HepG2 (cell line): Measurements from ENCODE around the gene TP53AIP1. TPM values are rescaled to one million over a fixed set of nuclear protein-coding genes. Genes with fewer than 3 reads are reported as not detected.

Experiments used
- ATAC-seq: fragments of 200-7000 bp; cut with Tn5 transposase; 3 replicates; pipeline ENCODE4 v1.9.1; 2020; ENCODE audit warnings: mild to moderate bottlenecking, moderate library complexity
- BruUV-seq: library from RNA; stranded (reverse); fragments of 400-500 nt; replicated peaks from 2 replicates; lab custom pipeline; 2021; lab: Mats Ljungman, UMichigan
- CTCF ChIA-PET: fragments of 300-600 bp; formaldehyde crosslinking; extraction: SDS; loops from one replicate; lab custom pipeline; 2021; ENCODE audit warnings: low total read pairs, inconsistent platforms, low intra/inter-chr PET ratio; lab: Yijun Ruan, JAX
- POLR2A ChIA-PET: fragments of 350-600 bp; sonication (Branson Sonifier 250); formaldehyde crosslinking; loops from one replicate; lab custom pipeline; 2020; ENCODE audit warnings: antibody characterized with exemption, inconsistent platforms; lab: Yijun Ruan, JAX
- DNase-seq: peaks from one replicate; pipeline ENCODE4 v3.0.0-alpha.2; 2015; ENCODE audit warnings: low spot score
- FAIRE-seq: peaks from 3 replicates; lab custom pipeline; 2011; peaks lifted over from hg19 to GRCh38; lab: Jason Lieb, UNC
- H2AFZ ChIP-seq: one replicate; pipeline ENCODE4 v1.6.1; 2011; ENCODE audit warnings: low read length, inconsistent platforms
- H3K27ac ChIP-seq: fragments of 300-600 bp; 3 replicates; pipeline ENCODE4 v1.8.0; 2011; ENCODE audit warnings: mixed run types, mild to moderate bottlenecking, mixed read lengths, low read length, inconsistent platforms; ENCODE audit not compliant: insufficient read depth; ENCODE audit errors: extremely low read length
- H3K27me3 ChIP-seq, 2 experiments: fragments of 200-600 bp in 1 of 2; 2 replicates in 1 of 2; 3 replicates in 1 of 2; pipeline versions ENCODE4 v1.6.0 to v1.8.0; 2011; ENCODE audit warnings: low read length in 2 of 2, mild to moderate bottlenecking in 2 of 2, moderate library complexity in 2 of 2, inconsistent platforms in 1 of 2; ENCODE audit not compliant: insufficient read depth in 2 of 2, control insufficient read depth in 1 of 2
- H3K36me3 ChIP-seq, 2 experiments: fragments of 200-600 bp in 1 of 2; replicated peaks in 1 of 2; 2 replicates in 1 of 2; 3 replicates in 1 of 2; pipeline versions ENCODE4 v1.5.1 to v1.8.0; 2011; ENCODE audit warnings: low read length in 2 of 2, inconsistent platforms in 1 of 2; ENCODE audit not compliant: insufficient read depth in 2 of 2, control insufficient read depth in 1 of 2
- H3K4me1 ChIP-seq: 2 replicates; pipeline ENCODE4 v1.5.1; 2012; ENCODE audit warnings: low read length, inconsistent platforms; ENCODE audit not compliant: insufficient read depth
- H3K4me2 ChIP-seq: 2 replicates; pipeline ENCODE4 v1.6.0; 2011; ENCODE audit warnings: low read depth, low read length, inconsistent platforms
- H3K4me3 ChIP-seq, 3 experiments: fragments of 200-600 bp in 1 of 3; sonication (generic), shearing (Covaris generic) in 1 of 3; replicated peaks in 1 of 3; 2 replicates each; pipeline ENCODE4 v1.5.1; 2011 to 2016; ENCODE audit warnings: low read length in 3 of 3, inconsistent platforms in 2 of 3, low read depth in 2 of 3, mild to moderate bottlenecking in 2 of 3, control low read depth in 1 of 3, mixed read lengths in 1 of 3; ENCODE audit not compliant: insufficient read depth in 1 of 3
- H3K79me2 ChIP-seq: one replicate; pipeline ENCODE4 v1.6.1; 2011; ENCODE audit warnings: low read length, inconsistent platforms; ENCODE audit not compliant: insufficient read depth
- H3K9ac ChIP-seq: 2 replicates; pipeline ENCODE4 v1.6.0; 2011; ENCODE audit warnings: mild to moderate bottlenecking, low read depth, low read length, inconsistent platforms; ENCODE audit not compliant: insufficient read depth
- H3K9me3 ChIP-seq: 2 replicates; pipeline ENCODE4 v1.5.1; 2012; ENCODE audit warnings: mild to moderate bottlenecking, low read length
- H4K20me1 ChIP-seq: 2 replicates; pipeline ENCODE4 v1.6.0; 2011; ENCODE audit warnings: inconsistent platforms, mild to moderate bottlenecking, low read length, moderate library complexity; ENCODE audit not compliant: insufficient read depth
- DMAP1 ChIP-seq: IDR thresholded peaks from 2 replicates; pipeline ENCODE4 v1.6.1; 2016
- FLYWCH1 ChIP-seq: sonication (generic); formaldehyde crosslinking; IDR thresholded peaks from 2 replicates; pipeline ENCODE4 v1.8.1; 2023; ENCODE audit warnings: mild to moderate bottlenecking, missing genetic modification reagents
- GABPB1 ChIP-seq: IDR thresholded peaks from 2 replicates; pipeline ENCODE4 v1.6.1; 2016; ENCODE audit warnings: mild to moderate bottlenecking, missing genetic modification reagents, moderate library complexity, missing compliant biosample characterization
- HES4 ChIP-seq: sonication (generic); formaldehyde crosslinking; IDR thresholded peaks from 2 replicates; pipeline ENCODE4 v1.9.0; 2021; ENCODE audit warnings: mild to moderate bottlenecking, missing genetic modification reagents, borderline replicate concordance
- HOXA5 ChIP-seq: sonication (generic); formaldehyde crosslinking; IDR thresholded peaks from 2 replicates; pipeline ENCODE4 v1.4.0; 2020; ENCODE audit warnings: missing genetic modification reagents
- KLF11 ChIP-seq: IDR thresholded peaks from 2 replicates; pipeline ENCODE4 v1.6.1; 2016; ENCODE audit warnings: missing compliant biosample characterization
- PRPF4 ChIP-seq: fragments of 200-400 bp; formaldehyde crosslinking; IDR thresholded peaks from 2 replicates; pipeline ENCODE4 v1.6.1; 2016; ENCODE audit warnings: low read length, low read depth; ENCODE audit not compliant: poor library complexity, severe bottlenecking
- RAD51 ChIP-seq: fragments of 450-650 bp; IDR thresholded peaks from 2 replicates; pipeline ENCODE4 v1.6.1; 2016; ENCODE audit warnings: borderline replicate concordance
- ZNF10 ChIP-seq: sonication (generic); formaldehyde crosslinking; IDR thresholded peaks from 2 replicates; pipeline ENCODE4 v1.4.0; 2020; ENCODE audit warnings: mild to moderate bottlenecking, low read depth, missing genetic modification reagents, borderline replicate concordance
- ZNF282 ChIP-seq: fragments of 450-650 bp; IDR thresholded peaks from 2 replicates; pipeline ENCODE4 v1.6.1; 2018; ENCODE audit not compliant: partially characterized antibody
- ZNF343 ChIP-seq: sonication (generic); formaldehyde crosslinking; IDR thresholded peaks from 2 replicates; pipeline ENCODE4 v1.4.0; 2020; ENCODE audit warnings: mild to moderate bottlenecking, missing genetic modification reagents
- ZNF367 ChIP-seq: sonication (generic); formaldehyde crosslinking; IDR thresholded peaks from 2 replicates; pipeline ENCODE4 v1.4.0; 2020; ENCODE audit warnings: missing genetic modification reagents, borderline replicate concordance
- ZNF670 ChIP-seq: sonication (generic); formaldehyde crosslinking; IDR thresholded peaks from 2 replicates; pipeline ENCODE4 v1.8.0; 2022; ENCODE audit warnings: mild to moderate bottlenecking, missing genetic modification reagents, borderline replicate concordance
- ZNF768 ChIP-seq: sonication (generic); formaldehyde crosslinking; IDR thresholded peaks from 2 replicates; pipeline ENCODE4 v1.4.0; 2020; ENCODE audit warnings: missing genetic modification reagents
- ZNF839 ChIP-seq: sonication (generic); formaldehyde crosslinking; IDR thresholded peaks from 2 replicates; pipeline ENCODE4 v1.4.0; 2020; ENCODE audit warnings: missing genetic modification reagents, mild to moderate bottlenecking, borderline replicate concordance
- WGBS: methylation state at CpG from one replicate; pipeline ENCODE4 v1.1.6; 2017; ENCODE audit warnings: low lambda C conversion rate; 5-methylcytosine and 5-hydroxymethylcytosine counted together
- in situ Hi-C: cut with HindIII; loops from 2 replicates; pipeline ENCODE4 v1.10.0; 2017; ENCODE audit warnings: low pct_unique_long_range_greater_than_20kb; ENCODE audit not compliant: extremely low pct_ligation_motif_present
- intact Hi-C: fragments of 100-400 bp; cut with micrococcal nuclease; formaldehyde crosslinking; loops from one replicate; pipeline ENCODE4 v1.10.0; 2022; ENCODE audit not compliant: unreplicated experiment
- polyA plus RNA-seq, 8 experiments: library from polyadenylated mRNA; depleted of rRNA in 3 of 8; stranded (reverse) in 7 of 8; unstranded in 1 of 8; fragments of >200 nt; fragmentation: Illumina TruSeq in 4 of 8; extraction: Trizol in 4 of 8; gene quantifications; 2 replicates each; pipeline versions ENCODE4 v1.2.1 to v1.2.3, GENCODE V29; 2011 to 2016; ENCODE audit warnings: low read depth in 4 of 8, missing spikeins in 1 of 8, mixed read lengths in 1 of 8; ENCODE audit not compliant: insufficient read depth in 1 of 8
- total RNA-seq, 5 experiments: library from RNA; depleted of rRNA; stranded (reverse); fragments of >200 nt; fragmentation: Illumina TruSeq; extraction: Trizol; gene quantifications; 2 replicates each; pipeline ENCODE4 v1.2.3, GENCODE V29; 2016; ENCODE audit warnings: low read depth in 1 of 5
- TF ChIP-seq, protein P1 (sequence below): sonication (generic); formaldehyde crosslinking; IDR thresholded peaks from 2 replicates; pipeline ENCODE4 v1.5.0; 2020; ENCODE audit warnings: missing genetic modification reagents
- TF ChIP-seq, protein P2 (sequence below): sonication (generic); formaldehyde crosslinking; IDR thresholded peaks from 2 replicates; pipeline ENCODE4 v1.5.0; 2020; ENCODE audit warnings: missing genetic modification reagents, mild to moderate bottlenecking, borderline replicate concordance

TP53AIP1 gene
- total and polyA plus RNA-seq, 2 of the 13 experiments (the other 11 are each of a cell fraction or from before 2014, with no cell fraction given) = 0.11 TPM; not detected in 1

DNA sequence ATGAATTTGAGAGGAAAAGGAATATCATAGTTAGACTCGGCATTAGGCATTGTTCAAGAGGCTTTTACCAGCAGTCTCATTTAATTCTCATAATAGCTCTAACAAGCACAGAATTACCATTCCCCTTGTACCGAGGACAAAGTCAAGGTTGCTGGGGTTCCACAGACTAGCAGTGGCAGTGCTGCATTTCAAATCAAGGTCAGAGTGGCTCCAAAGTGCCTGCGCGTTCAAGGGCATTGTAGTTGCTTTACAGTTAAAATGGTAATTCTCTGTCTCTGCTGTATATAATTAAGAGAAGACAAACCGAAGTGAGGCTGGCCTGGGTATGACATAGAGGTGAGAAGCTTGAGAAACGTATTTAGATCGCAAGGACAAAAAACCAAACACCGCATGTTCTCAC is 40.4 kb upstream of the TP53AIP1 start:
- POLR2A ChIA-PET = no interaction called here
- DNase-seq (no peak), FAIRE-seq (no peak), ATAC-seq (no peak)
- no TSS peak for BruUV-seq
- no peak overlapping the region for H3K4me3 ChIP-seq
- TF ChIP-seq FLYWCH1 (CRISPR knock-in tag) (no peak), ZNF282 (no peak), RAD51 (no peak), ZNF768 (CRISPR knock-in tag) (no peak), ZNF10 (CRISPR knock-in tag) (no peak), ZNF343 (CRISPR knock-in tag) (no peak), PRPF4 (no peak)
- TF ChIP-seq, protein P1, sequence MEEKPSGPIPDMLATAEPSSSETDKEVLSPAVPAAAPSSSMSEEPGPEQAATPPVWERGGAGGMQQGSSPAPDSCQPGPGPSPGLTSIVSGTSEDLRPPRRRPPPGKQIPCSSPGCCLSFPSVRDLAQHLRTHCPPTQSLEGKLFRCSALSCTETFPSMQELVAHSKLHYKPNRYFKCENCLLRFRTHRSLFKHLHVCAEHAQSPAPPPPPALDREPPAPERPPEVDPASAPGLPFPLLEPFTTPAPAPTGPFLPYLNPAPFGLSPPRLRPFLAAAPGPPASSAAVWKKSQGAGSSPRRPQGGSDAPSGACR (CRISPR knock-in tag) = no peak
- no peak overlapping the region for H2AFZ ChIP-seq
- no peaks in the 10 kb centered on the region; the same call in 1 of the 2 replicates for H4K20me1 ChIP-seq
- CTCF ChIA-PET = no interaction called here
- WGBS = 91% methylated on average over 8 of the region's 8 CpGs
- H3K27me3 ChIP-seq = no peaks in the 10 kb centered on the region
- no peak overlapping the region for H3K9ac ChIP-seq
- H3K4me2 ChIP-seq = no peak overlapping the region
- H3K79me2 ChIP-seq = no peaks in the 10 kb centered on the region
- in situ Hi-C loops = no loop called here
- no peak overlapping the region for H3K27ac ChIP-seq
- H3K4me1 ChIP-seq = no peaks in the 10 kb centered on the region
- H3K9me3 ChIP-seq = no peaks in the 10 kb centered on the region
- peaks cover 6 to 27% of the 10 kb centered on the region in 2 experiments; a peak in 4 of 5 replicates for H3K36me3 ChIP-seq
- intact Hi-C loops = no loop called here

DNA sequence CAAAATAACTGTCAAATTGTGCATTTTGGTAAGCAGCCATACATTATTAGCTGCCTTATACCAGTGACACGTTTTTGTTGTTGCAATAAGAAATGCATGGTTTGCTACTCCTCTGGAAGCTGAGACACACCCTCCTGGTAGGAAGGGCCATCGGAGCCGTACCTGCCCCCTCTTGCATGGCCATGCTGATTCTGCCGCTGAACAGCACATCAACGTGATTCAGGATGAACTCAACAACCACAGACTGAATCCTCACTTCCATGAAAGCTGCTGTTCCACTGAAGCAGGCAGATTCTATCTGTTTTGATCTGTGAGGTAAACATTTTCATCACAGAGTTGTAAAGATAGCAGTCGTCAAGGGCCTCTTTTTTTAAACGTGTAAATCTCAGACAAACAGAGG is 38.6 kb upstream of the TP53AIP1 start:
- BruUV-seq = no TSS peak
- Histone ChIP-seq H3K4me1 (no peaks in the 10 kb centered on the region), H3K4me3 (no peak overlapping the region), H3K27me3 (no peaks in the 10 kb centered on the region), H3K79me2 (no peaks in the 10 kb centered on the region), H3K36me3 (peaks cover 10 to 32% of the 10 kb centered on the region in 2 experiments; a peak in 4 of 5 replicates), H2AFZ (no peak overlapping the region), H3K27ac (no peak overlapping the region), H3K9me3 (no peaks in the 10 kb centered on the region), H3K4me2 (no peak overlapping the region), H3K9ac (no peak overlapping the region), H4K20me1 (no peaks in the 10 kb centered on the region; the same call in 1 of the 2 replicates)
- FAIRE-seq (no peak), ATAC-seq (no peak), DNase-seq (no peak)
- POLR2A ChIA-PET = no interaction called here
- in situ Hi-C loops (no loop called here), intact Hi-C loops (no loop called here)
- TF ChIP-seq DMAP1 (CRISPR knock-in tag) (no peak), ZNF670 (CRISPR knock-in tag) (no peak), HES4 (no peak), KLF11 (CRISPR knock-in tag) (no peak), GABPB1 (CRISPR knock-in tag) (no peak), HOXA5 (CRISPR knock-in tag) (no peak), ZNF839 (CRISPR knock-in tag) (no peak), ZNF367 (CRISPR knock-in tag) (no peak)
- TF ChIP-seq, protein P2, sequence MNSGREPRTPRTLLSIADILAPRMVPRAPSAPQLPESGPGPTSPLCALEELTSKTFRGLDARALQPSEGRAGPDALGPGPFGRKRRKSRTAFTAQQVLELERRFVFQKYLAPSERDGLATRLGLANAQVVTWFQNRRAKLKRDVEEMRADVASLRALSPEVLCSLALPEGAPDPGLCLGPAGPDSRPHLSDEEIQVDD = no peak
- CTCF ChIA-PET = no interaction called here
- WGBS = 88% methylated on average over 7 of the region's 7 CpGs
